Heart left ventricle (tissue), 16 donors: ENCODE results near the gene YRDC. TPM values are rescaled to one million over a fixed set of nuclear protein-coding genes. Genes with fewer than 3 reads are reported as not detected.
A peak's percentile ranks its signal among the peaks of the same experiment; 100 is the strongest.

Experiments
- ATAC-seq, 4 donors: fragments of 200-7000 bp; cut with Tn5 transposase; one replicate each; pipeline ENCODE4 v1.9.1; 2020 to 2022; ENCODE audit warnings: moderate library complexity in 4 of 4, mild to moderate bottlenecking in 3 of 4, moderate number of reproducible peaks in 1 of 4
- DNase-seq, 5 donors: peaks; one replicate each; pipeline ENCODE4 v3.0.0-alpha.2; 2020
- H3K27ac ChIP-seq, 12 donors: fragments of 200-600 bp; sonication (generic) in 4 of 12; one replicate each; pipeline versions ENCODE4 v1.5.0 to v1.8.0; 2016 to 2022; ENCODE audit warnings: mild to moderate bottlenecking in 2 of 12
- H3K27me3 ChIP-seq, 9 donors: fragments of 200-600 bp; sonication (generic) in 2 of 9; one replicate each; pipeline versions ENCODE4 v1.5.1 to v1.8.0; 2016 to 2022; ENCODE audit warnings: mild to moderate bottlenecking in 3 of 9
- H3K36me3 ChIP-seq, 9 donors: fragments of 200-600 bp; sonication (generic) in 2 of 9; one replicate each; pipeline versions ENCODE4 v1.5.0 to v1.8.0; 2018 to 2022; ENCODE audit warnings: mild to moderate bottlenecking in 2 of 9
- H3K4me1 ChIP-seq, 12 donors: fragments of 200-600 bp; sonication (generic) in 4 of 12; one replicate each; pipeline versions ENCODE4 v1.5.0 to v1.8.0; 2016 to 2022; ENCODE audit warnings: mild to moderate bottlenecking in 3 of 12
- H3K4me3 ChIP-seq, 12 donors: fragments of 200-600 bp; sonication (generic) in 4 of 12; one replicate each; pipeline versions ENCODE4 v1.5.0 to v1.8.0; 2017 to 2022; ENCODE audit warnings: mild to moderate bottlenecking in 9 of 12, moderate library complexity in 4 of 12
- H3K9me3 ChIP-seq, 12 donors: fragments of 200-600 bp; sonication (generic) in 4 of 12; one replicate each; pipeline versions ENCODE4 v1.5.0 to v1.8.0; 2016 to 2022; ENCODE audit warnings: mild to moderate bottlenecking in 1 of 12
- POLR2A ChIP-seq, 2 donors: fragments of 450-650 bp; IDR thresholded peaks; one replicate each; pipeline ENCODE4 v1.6.1; 2017; ENCODE audit warnings: antibody characterized with exemption in 2 of 2, mild to moderate bottlenecking in 2 of 2, moderate library complexity in 2 of 2
- WGBS, 4 donors: extraction: QIAGEN DNeasy Blood & Tissue Kit in 2 of 4; methylation state at CpG; one replicate each; pipeline versions ENCODE4 v1.1.5 to v1.1.7; 2013 to 2018; 5-methylcytosine and 5-hydroxymethylcytosine counted together
- intact Hi-C, 10 donors: fragments of 100-400 bp; cut with DNase I; formaldehyde crosslinking; loops; one replicate each; pipeline versions ENCODE4 v1.11.1 to v1.14.2; 2022
- long read RNA-seq, 3 donors: library from polyadenylated mRNA; unstranded; transcript quantifications; one replicate each; pipeline ENCODE4 v2.0.0, GENCODE V29; 2020 to 2021
- polyA plus RNA-seq, 2 donors: library from polyadenylated mRNA; stranded (reverse); fragments of 200-250 nt; gene quantifications; one replicate each; pipeline ENCODE4 v1.2.3, GENCODE V29; 2013
- total RNA-seq, 9 donors: library from RNA; depleted of rRNA in 2 of 9; stranded (reverse); fragments of >200 nt in 2 of 9; fragmentation: NEBNext Ultra II Directional in 3 of 9; extraction: Animal tissue kit (Norgen Biotek cat#: 25700) in 3 of 9; gene quantifications; one replicate each; pipeline versions ENCODE4 v1.1.0 to v1.2.4, GENCODE V29; 2016 to 2023
- TF ChIP-seq, protein P1 (sequence below), 12 donors: fragments of 200-600 bp; sonication (generic) in 4 of 12; IDR thresholded peaks; one replicate each; pipeline versions ENCODE4 v1.5.0 to v1.8.0; 2018 to 2022; ENCODE audit warnings: antibody characterized with exemption in 12 of 12, mild to moderate bottlenecking in 5 of 12
- donor health status: ischemic (EF 13 %, LVEDD 7.1; RV severe dilation, severe dysfunction).
- donor health status: healthy with polysubstance abuse.
- donor health status: DM: no; HTN: yes; CAD: no.
- donor health status: DM: no; HTN: no; CAD: no.
- donor health status: ischemic (EF 25% LVEDD 6.9; RV normal size, moderate dysfunction).
- donor health status: ischemic (EF 25% LVEDD 5.7; RV mildly dilated, moderate dysfunction).
- donor health status: healthy.
- donor health status: DM: yes; HTN: yes; CAD: no.
- donor health status: ischemic (EF 35%, LVEDD 5.7; RV mildly dilated, moderate dysfunction).
- donor health status: nonischemic (EF 11% LVEDD 7.7; RV severe dilation, severe dysfunction).
- donor health status: DM: yes; HTN: yes; CAD: no.
- donor health status: PGD.
- donor health status: ischemic (EF 29% LVEDD 5.4; RV normal size, mild dysfunction).
- donor health status: nonischemic (EF 23%, LVEDD 6.1; RV moderate dilation, normal function).

Gene YRDC, protein sequence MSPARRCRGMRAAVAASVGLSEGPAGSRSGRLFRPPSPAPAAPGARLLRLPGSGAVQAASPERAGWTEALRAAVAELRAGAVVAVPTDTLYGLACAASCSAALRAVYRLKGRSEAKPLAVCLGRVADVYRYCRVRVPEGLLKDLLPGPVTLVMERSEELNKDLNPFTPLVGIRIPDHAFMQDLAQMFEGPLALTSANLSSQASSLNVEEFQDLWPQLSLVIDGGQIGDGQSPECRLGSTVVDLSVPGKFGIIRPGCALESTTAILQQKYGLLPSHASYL
- total RNA-seq, result 1 to 10 TPM; 4.0 to 8.9 (median 6.1) TPM
- 10 to 100 TPM in 1 of 2 donors, 1 to 10 TPM in 1; 2.8 to 21.3 TPM for polyA plus RNA-seq
- long read RNA-seq, donor 1, transcript YRDC-201 (5 exons, 1,826 nt), result major isoform, 19 of 19 reads
- long read RNA-seq, donor 1, partial matches to known transcripts, result 0 of 19 reads
- long read RNA-seq, donor 1, other reads (novel, unspliced or antisense), result 0 of 19 reads
- long read RNA-seq, donor 2, result 0 reads
- long read RNA-seq, donor 3, transcript YRDC-201 (5 exons, 1,826 nt), result major isoform, 16 of 17 reads
- long read RNA-seq, donor 3, partial matches to known transcripts, result 0 of 17 reads
- long read RNA-seq, donor 3, other reads (novel, unspliced or antisense), result 1 of 17 reads

- H3K4me1 ChIP-seq, result peaks cover 8 to 41% (median 28%) of the 10 kb centered on the region in 12 donors
- peaks cover 0 to 50% (median 40%) of the 10 kb centered on the region in 9 donors for H3K36me3 ChIP-seq
- DNase-seq (peak; percentile 94 to 97 (median 96)), ATAC-seq (peak; percentile 91 to 96 (median 96))
- 0 to 1% (median 0%) methylated on average over 11 to 95 of the region's 95 CpGs for WGBS, 4 donors
- intact Hi-C loops, result loop anchor here in 9 of 10 donors (1.0 to 10.0 kb wide), 8 partner anchors 47 to 213 kb away; partner anchors contain the start of genes CDCA8 (in 6 of the 9), MTF1 (in 5 of the 9) and GNL2 (in 1 of the 9)
- H3K27ac ChIP-seq, result peak within 1 kb of the TSS; percentile 90 to 99 (median 96)
- H3K4me3 ChIP-seq, result peak within 1 kb of the TSS; percentile 72 to 99 (median 91)
- no peaks in the 10 kb centered on the region for H3K27me3 ChIP-seq
- TF ChIP-seq POLR2A (IDR thresholded peaks at IDR 0.05), result peak in 1 of 2 donors; percentile 72
- TF ChIP-seq, protein P1, sequence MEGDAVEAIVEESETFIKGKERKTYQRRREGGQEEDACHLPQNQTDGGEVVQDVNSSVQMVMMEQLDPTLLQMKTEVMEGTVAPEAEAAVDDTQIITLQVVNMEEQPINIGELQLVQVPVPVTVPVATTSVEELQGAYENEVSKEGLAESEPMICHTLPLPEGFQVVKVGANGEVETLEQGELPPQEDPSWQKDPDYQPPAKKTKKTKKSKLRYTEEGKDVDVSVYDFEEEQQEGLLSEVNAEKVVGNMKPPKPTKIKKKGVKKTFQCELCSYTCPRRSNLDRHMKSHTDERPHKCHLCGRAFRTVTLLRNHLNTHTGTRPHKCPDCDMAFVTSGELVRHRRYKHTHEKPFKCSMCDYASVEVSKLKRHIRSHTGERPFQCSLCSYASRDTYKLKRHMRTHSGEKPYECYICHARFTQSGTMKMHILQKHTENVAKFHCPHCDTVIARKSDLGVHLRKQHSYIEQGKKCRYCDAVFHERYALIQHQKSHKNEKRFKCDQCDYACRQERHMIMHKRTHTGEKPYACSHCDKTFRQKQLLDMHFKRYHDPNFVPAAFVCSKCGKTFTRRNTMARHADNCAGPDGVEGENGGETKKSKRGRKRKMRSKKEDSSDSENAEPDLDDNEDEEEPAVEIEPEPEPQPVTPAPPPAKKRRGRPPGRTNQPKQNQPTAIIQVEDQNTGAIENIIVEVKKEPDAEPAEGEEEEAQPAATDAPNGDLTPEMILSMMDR (IDR thresholded peaks at IDR 0.05), result no peak
- H3K9me3 ChIP-seq, result no peaks in the 10 kb centered on the region
Measured at GRCh38 chr1:37807555-37808368, at the start of gene YRDC, which contains the start of gene C1orf122. Gene YRDC (minus strand): TSS chr1:37808208. CDS start chr1:37808180, 28 bp downstream. Gene C1orf122 (plus strand): TSS chr1:37807790. CDS start chr1:37808405, 615 bp downstream.

- Histone ChIP-seq H3K36me3 (peaks cover 0 to 53% (median 33%) of the 10 kb centered on the region in 9 donors), H3K27me3 (no peaks in the 10 kb centered on the region), H3K27ac (no peak overlapping the region), H3K9me3 (no peaks in the 10 kb centered on the region), H3K4me1 (peaks cover 0 to 93% (median 40%) of the 10 kb centered on the region in 12 donors), H3K4me3 (no peak overlapping the region)
- no peak for DNase-seq
- WGBS, 4 donors, result 97 to 100% (median 97%) methylated on average over 6 of the region's 6 CpGs
- TF ChIP-seq, protein P1 (IDR thresholded peaks at IDR 0.05), result no peak
- no peak for TF ChIP-seq POLR2A (IDR thresholded peaks at IDR 0.05)
- ATAC-seq, result no peak
- intact Hi-C loops, result loop anchor here in 2 of 10 donors (10.0 kb wide), 2 partner anchors 50 to 160 kb away; partner anchors contain the start of genes C1orf122 (in 1 of the 2), CDCA8 (in 1 of the 2) and YRDC (in 1 of the 2)
Measured at GRCh38 chr1:37854406-37854805, 46.4 kb upstream of the YRDC start.

- Histone ChIP-seq H3K9me3 (no peaks in the 10 kb centered on the region), H3K4me1 (peaks cover 0 to 96% (median 32%) of the 10 kb centered on the region in 12 donors), H3K27ac (peak overlapping the region in 1 of 12 donors; percentile 77), H3K36me3 (peaks cover 0 to 65% (median 33%) of the 10 kb centered on the region in 9 donors), H3K4me3 (no peak overlapping the region), H3K27me3 (no peaks in the 10 kb centered on the region)
- DNase-seq (no peak), ATAC-seq (no peak)
- TF ChIP-seq, protein P1 (IDR thresholded peaks at IDR 0.05), result no peak
- TF ChIP-seq POLR2A (IDR thresholded peaks at IDR 0.05), result no peak
- intact Hi-C loops, result loop anchor here in 2 of 10 donors (10.0 kb wide), 2 partner anchors 48 to 158 kb away; partner anchors contain the start of genes C1orf122 (in 1 of the 2), CDCA8 (in 1 of the 2) and YRDC (in 1 of the 2)
Measured at GRCh38 chr1:37853157-37853556, 45.1 kb upstream of the YRDC start.
